Liver (tissue), 9 donors: Measurements from ENCODE around the gene NTM. TPM values are rescaled to one million over a fixed set of nuclear protein-coding genes. Genes with fewer than 3 reads are reported as not detected.

Source experiments
- DNase-seq: peaks from one replicate; pipeline ENCODE4 v3.0.0-alpha.2; 2017; ENCODE audit warnings: low spot score
- H3K27ac ChIP-seq, 2 donors: one replicate each; pipeline ENCODE4 v1.7.0; 2013; ENCODE audit warnings: inconsistent platforms in 2 of 2, low read length in 2 of 2, control low read depth in 1 of 2, low read depth in 1 of 2, mild to moderate bottlenecking in 1 of 2
- H3K27me3 ChIP-seq, 4 donors: one replicate each; pipeline versions ENCODE4 v1.6.1 to v1.7.0; 2013; ENCODE audit warnings: low read length in 3 of 4, inconsistent platforms in 1 of 4, mild to moderate bottlenecking in 1 of 4, moderate library complexity in 1 of 4; ENCODE audit not compliant: control insufficient read depth in 4 of 4, insufficient read depth in 4 of 4
- H3K36me3 ChIP-seq, 4 donors: one replicate each; pipeline versions ENCODE4 v1.6.1 to v1.7.0; 2013; ENCODE audit warnings: low read length in 3 of 4, mild to moderate bottlenecking in 3 of 4, low read depth in 1 of 4, moderate library complexity in 1 of 4; ENCODE audit not compliant: control insufficient read depth in 4 of 4, insufficient read depth in 3 of 4
- H3K4me1 ChIP-seq, 4 donors: one replicate each; pipeline versions ENCODE4 v1.6.1 to v1.7.0; 2013; ENCODE audit warnings: low read length in 3 of 4, mild to moderate bottlenecking in 3 of 4, moderate library complexity in 1 of 4; ENCODE audit not compliant: control insufficient read depth in 4 of 4, insufficient read depth in 4 of 4
- H3K4me3 ChIP-seq, 3 donors: one replicate each; pipeline versions ENCODE4 v1.6.1 to v1.7.0; 2013; ENCODE audit warnings: low read length in 3 of 3, control low read depth in 1 of 3, low read depth in 1 of 3, mild to moderate bottlenecking in 1 of 3
- H3K9ac ChIP-seq, 2 donors: one replicate each; pipeline ENCODE4 v1.7.0; 2013; ENCODE audit warnings: low read length in 2 of 2, mild to moderate bottlenecking in 2 of 2, moderate library complexity in 2 of 2, control low read depth in 1 of 2, low read depth in 1 of 2
- H3K9me3 ChIP-seq, 4 donors: one replicate each; pipeline versions ENCODE4 v1.6.1 to v1.7.0; 2013; ENCODE audit warnings: low read length in 3 of 4; ENCODE audit not compliant: control insufficient read depth in 4 of 4
- ATF3 ChIP-seq: IDR thresholded peaks from 2 replicates; pipeline ENCODE4 v1.6.1; 2016; ENCODE audit warnings: antibody characterized with exemption
- FOXA1 ChIP-seq: IDR thresholded peaks from 2 replicates; pipeline ENCODE4 v1.6.1; 2016; ENCODE audit warnings: antibody characterized with exemption
- FOXA2 ChIP-seq: IDR thresholded peaks from 2 replicates; pipeline ENCODE4 v1.6.1; 2016; ENCODE audit warnings: antibody characterized with exemption
- HNF4A ChIP-seq, 2 donors: conservative IDR thresholded peaks; 2 replicates each; pipeline ENCODE4 v1.6.1; 2016; ENCODE audit warnings: antibody characterized with exemption in 2 of 2, mild to moderate bottlenecking in 2 of 2
- HNF4G ChIP-seq: IDR thresholded peaks from 2 replicates; pipeline ENCODE4 v1.6.1; 2016; ENCODE audit warnings: antibody characterized with exemption
- JUND ChIP-seq, 2 donors: IDR thresholded peaks; 2 replicates each; pipeline ENCODE4 v1.6.1; 2016; ENCODE audit warnings: antibody characterized with exemption in 2 of 2
- REST ChIP-seq: IDR thresholded peaks from 2 replicates; pipeline ENCODE4 v1.6.1; 2016; ENCODE audit warnings: antibody characterized with exemption, mild to moderate bottlenecking
- RXRA ChIP-seq, 2 donors: IDR thresholded peaks; 2 replicates each; pipeline ENCODE4 v1.6.1; 2017 to 2018; ENCODE audit warnings: antibody characterized with exemption in 2 of 2, mild to moderate bottlenecking in 1 of 2
- YY1 ChIP-seq: IDR thresholded peaks from 2 replicates; pipeline ENCODE4 v1.6.1; 2016; ENCODE audit warnings: antibody characterized with exemption, mild to moderate bottlenecking
- ZBTB33 ChIP-seq: IDR thresholded peaks from 2 replicates; pipeline ENCODE4 v1.6.1; 2016; ENCODE audit warnings: antibody characterized with exemption
- WGBS: extraction: QIAGEN DNeasy Blood & Tissue Kit; methylation state at CpG from one replicate; pipeline ENCODE4 v1.1.7; 2013; 5-methylcytosine and 5-hydroxymethylcytosine counted together
- polyA plus RNA-seq, 2 donors: library from polyadenylated mRNA; stranded (reverse) in 1 of 2; unstranded in 1 of 2; fragments of 200-250 nt in 1 of 2; fragments of >200 nt in 1 of 2; fragmentation: Nextera tagmentation in 1 of 2; extraction: Ambion mirVana in 1 of 2; gene quantifications; one replicate each; pipeline versions ENCODE4 v1.2.1 to v1.2.3, GENCODE V29; 2013 to 2015
- total RNA-seq, 2 donors: library from RNA; depleted of rRNA; stranded (reverse); fragments of >200 nt; gene quantifications; one replicate each; pipeline ENCODE4 v1.2.3, GENCODE V29; 2014
- donor health status: healthy.
- donor health status: healthy.
- donor health status: healthy.
- donor health status: healthy.
- donor health status: healthy.

NTM gene
- total and polyA plus RNA-seq, 4 donors, result 0.08 to 1.1 (median 0.08) TPM; not detected in 1

GRCh38 chr11:132033051-132033450 is 662.6 kb downstream of the NTM start:
- Histone ChIP-seq H3K27ac (no peak overlapping the region), H3K4me1 (no peaks in the 10 kb centered on the region), H3K27me3 (no peaks in the 10 kb centered on the region), H3K4me3 (no peak overlapping the region), H3K9ac (no peak overlapping the region), H3K36me3 (no peaks in the 10 kb centered on the region), H3K9me3 (no peaks in the 10 kb centered on the region)
- DNase-seq, result no peak
- WGBS, result 72% methylated on average over 4 of the region's 4 CpGs
- TF ChIP-seq HNF4G (no peak), RXRA (IDR thresholded peaks at IDR 0.05) (no peak), YY1 (no peak), FOXA1 (no peak), JUND (IDR thresholded peaks at IDR 0.05) (no peak), REST (no peak), FOXA2 (no peak), HNF4A (conservative IDR thresholded peaks at IDR 0.05) (no peak)

GRCh38 chr11:132035228-132035627 is 664.8 kb downstream of the NTM start:
- 69% methylated on average over 4 of the region's 4 CpGs for WGBS
- TF ChIP-seq ZBTB33 (no peak), ATF3 (no peak), HNF4G (no peak), REST (no peak)
- no peak overlapping the region for H3K4me3 ChIP-seq

More at GRCh38 chr11:132035228-132035627, 664.8 kb downstream of the NTM start:
- no peaks in the 10 kb centered on the region for H3K36me3 ChIP-seq
- H3K4me1 ChIP-seq, result no peaks in the 10 kb centered on the region
- no peak overlapping the region for H3K27ac ChIP-seq
- no peaks in the 10 kb centered on the region for H3K9me3 ChIP-seq
- no peak overlapping the region for H3K9ac ChIP-seq
- no peaks in the 10 kb centered on the region for H3K27me3 ChIP-seq
- no peak for DNase-seq
